ENCODE measurements around the gene ATP4A. TPM values are rescaled to one million over a fixed set of nuclear protein-coding genes. Genes with fewer than 3 reads are reported as not detected.

The ATP4A gene
- total RNA-seq, 2 donors from 2014 or later = 8.2 TPM; not detected in 1

DNA sequence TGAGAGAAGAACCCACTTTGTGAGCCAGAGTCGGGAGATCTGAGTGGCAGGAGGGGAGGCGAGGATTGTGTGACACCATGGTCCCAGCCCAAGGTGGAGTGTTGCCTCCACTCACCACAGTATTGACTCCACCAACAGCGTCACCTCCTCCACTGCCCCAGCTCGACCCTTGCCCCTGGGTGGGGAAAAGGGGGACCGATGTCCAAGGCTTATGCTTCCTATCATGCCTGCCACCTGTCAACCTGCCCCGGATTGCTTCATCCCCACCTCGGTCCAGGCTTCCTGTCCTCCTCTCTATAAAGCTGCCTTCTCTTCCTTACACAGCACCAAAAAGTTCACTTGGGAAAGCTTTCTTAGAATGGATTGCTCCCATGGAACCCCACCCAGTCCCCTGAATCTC is 57.4 kb downstream of the ATP4A start:
- no peak for ATAC-seq

DNA sequence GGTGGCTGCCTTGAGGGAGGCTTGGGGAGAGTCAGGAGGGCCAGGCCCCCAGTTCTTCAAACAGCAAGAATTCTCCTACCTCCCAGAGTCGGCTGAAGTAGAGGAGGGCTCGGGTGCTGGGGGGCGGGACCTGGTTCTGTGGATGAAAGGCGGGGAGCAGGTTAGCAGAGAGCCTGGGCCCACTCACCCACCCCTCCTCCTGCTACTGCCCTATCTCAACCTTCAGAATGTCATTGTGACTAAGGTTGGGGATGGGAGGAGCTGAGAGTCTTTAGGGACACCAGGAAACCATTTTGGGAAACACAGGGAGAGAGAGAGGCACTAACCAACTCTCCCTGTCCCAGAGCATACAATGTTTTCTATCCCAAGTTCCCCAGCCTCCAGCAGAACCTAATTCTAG is 60.7 kb downstream of the ATP4A start:
- Histone ChIP-seq H3K36me3 (replicated peaks in 1 of 2; ENCODE audit: insufficient read depth in 1 of 2, low read depth in 2 of 2) (peaks cover 4 to 11% of the 10 kb centered on the region in 2 donors), H3K4me1 (no peaks in the 10 kb centered on the region), H3K27me3 (no peaks in the 10 kb centered on the region), H3K27ac (no peak overlapping the region), H3K4me3 (no peak overlapping the region), H3K9me3 (no peaks in the 10 kb centered on the region)
- WGBS, 2 donors = 85 to 89% methylated on average over 4 of the region's 4 CpGs
- ATAC-seq (no peak), DNase-seq (no peak)
- intact Hi-C loops (cut with DNase I) = no loop called here
- TF ChIP-seq POLR2A (IDR thresholded peaks at IDR 0.05) = no peak
- TF ChIP-seq, protein P1, sequence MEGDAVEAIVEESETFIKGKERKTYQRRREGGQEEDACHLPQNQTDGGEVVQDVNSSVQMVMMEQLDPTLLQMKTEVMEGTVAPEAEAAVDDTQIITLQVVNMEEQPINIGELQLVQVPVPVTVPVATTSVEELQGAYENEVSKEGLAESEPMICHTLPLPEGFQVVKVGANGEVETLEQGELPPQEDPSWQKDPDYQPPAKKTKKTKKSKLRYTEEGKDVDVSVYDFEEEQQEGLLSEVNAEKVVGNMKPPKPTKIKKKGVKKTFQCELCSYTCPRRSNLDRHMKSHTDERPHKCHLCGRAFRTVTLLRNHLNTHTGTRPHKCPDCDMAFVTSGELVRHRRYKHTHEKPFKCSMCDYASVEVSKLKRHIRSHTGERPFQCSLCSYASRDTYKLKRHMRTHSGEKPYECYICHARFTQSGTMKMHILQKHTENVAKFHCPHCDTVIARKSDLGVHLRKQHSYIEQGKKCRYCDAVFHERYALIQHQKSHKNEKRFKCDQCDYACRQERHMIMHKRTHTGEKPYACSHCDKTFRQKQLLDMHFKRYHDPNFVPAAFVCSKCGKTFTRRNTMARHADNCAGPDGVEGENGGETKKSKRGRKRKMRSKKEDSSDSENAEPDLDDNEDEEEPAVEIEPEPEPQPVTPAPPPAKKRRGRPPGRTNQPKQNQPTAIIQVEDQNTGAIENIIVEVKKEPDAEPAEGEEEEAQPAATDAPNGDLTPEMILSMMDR (IDR thresholded peaks at IDR 0.05) = no peak

More for the DNA sequence above, 57.4 kb downstream of the ATP4A start:
- peaks cover 19% of the 10 kb centered on the region for H3K4me1 ChIP-seq
- no peak overlapping the region for H3K27ac ChIP-seq
- TF ChIP-seq, protein P1 (IDR thresholded peaks at IDR 0.05) = no peak
- no peak for TF ChIP-seq POLR2A (IDR thresholded peaks at IDR 0.05)
- no peaks in the 10 kb centered on the region for H3K27me3 ChIP-seq
- intact Hi-C loops (cut with DNase I) = no loop called here
- 80 to 87% methylated on average over 7 of the region's 7 CpGs for WGBS, 2 donors
- H3K36me3 ChIP-seq (replicated peaks in 1 of 2; ENCODE audit: insufficient read depth in 1 of 2, low read depth in 2 of 2) = peaks cover 0 to 3% of the 10 kb centered on the region in 2 donors
- no peak overlapping the region for H3K4me3 ChIP-seq
- H3K9me3 ChIP-seq = no peaks in the 10 kb centered on the region
- DNase-seq = no peak

DNA sequence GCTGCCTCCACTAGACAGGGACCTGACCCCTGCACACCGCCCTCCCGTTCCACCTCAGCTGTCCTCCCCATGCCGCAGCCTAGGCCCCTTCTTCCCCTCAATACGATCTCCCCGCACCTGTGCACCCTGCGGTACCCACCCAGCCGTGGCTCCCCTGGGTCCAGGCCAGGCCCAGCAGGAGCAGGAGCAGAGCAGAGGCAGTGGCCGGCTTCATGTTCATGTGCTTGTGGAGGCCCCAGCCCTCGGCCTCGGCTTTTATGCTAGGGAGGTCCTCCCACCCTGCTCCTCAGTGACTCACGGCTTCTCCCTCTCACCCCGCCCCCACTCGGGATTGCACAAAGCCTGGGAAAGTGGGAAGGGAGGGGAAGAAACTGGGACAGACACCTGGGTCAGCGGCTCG is 61.8 kb downstream of the ATP4A start:
- DNase-seq (no peak), ATAC-seq (no peak)
- intact Hi-C loops (cut with DNase I) = no loop called here
- Histone ChIP-seq H3K4me1 (no peaks in the 10 kb centered on the region), H3K4me3 (no peak overlapping the region), H3K36me3 (replicated peaks in 1 of 2; ENCODE audit: insufficient read depth in 1 of 2, low read depth in 2 of 2) (peaks cover 4 to 11% of the 10 kb centered on the region in 2 donors), H3K27me3 (no peaks in the 10 kb centered on the region), H3K27ac (no peak overlapping the region), H3K9me3 (no peaks in the 10 kb centered on the region)
- WGBS, 2 donors = 79 to 95% methylated on average over 14 to 15 of the region's 15 CpGs
- TF ChIP-seq, protein P1 (IDR thresholded peaks at IDR 0.05) = no peak
- TF ChIP-seq POLR2A (IDR thresholded peaks at IDR 0.05) = no peak

DNA sequence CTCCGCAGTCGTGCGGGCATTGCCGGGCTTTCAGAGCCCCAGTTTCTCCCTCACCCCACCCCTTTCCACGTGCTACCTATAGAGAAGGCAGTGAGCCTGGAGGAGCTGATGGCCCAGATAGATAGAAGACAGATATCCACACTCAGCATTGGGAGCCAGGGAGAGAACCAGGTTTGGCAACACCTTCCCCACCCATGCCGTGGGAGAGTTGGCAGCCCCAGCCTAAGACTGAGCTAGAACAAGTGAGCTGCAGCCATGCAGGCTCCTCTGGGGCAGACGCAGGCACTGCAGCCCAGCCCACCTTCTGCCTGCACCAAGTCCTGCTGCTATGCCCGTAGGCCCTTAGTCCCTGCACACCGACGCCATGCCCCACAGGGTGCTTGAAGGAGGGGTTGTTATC is 62.8 kb downstream of the ATP4A start:
- TF ChIP-seq, protein P1 (IDR thresholded peaks at IDR 0.05) = no peak
- no peak for TF ChIP-seq POLR2A (IDR thresholded peaks at IDR 0.05)
- Histone ChIP-seq H3K36me3 (replicated peaks in 1 of 2; ENCODE audit: insufficient read depth in 1 of 2, low read depth in 2 of 2) (peaks cover 4 to 11% of the 10 kb centered on the region in 2 donors), H3K27ac (no peak overlapping the region), H3K9me3 (no peaks in the 10 kb centered on the region), H3K4me3 (no peak overlapping the region), H3K4me1 (peaks cover under 1% of the 10 kb centered on the region), H3K27me3 (no peaks in the 10 kb centered on the region)
- DNase-seq = no peak
- intact Hi-C loops (cut with DNase I) = no loop called here
- 90% methylated on average over 7 to 10 of the region's 10 CpGs for WGBS, 2 donors
- no peak for ATAC-seq

Other genes with a start within 250 kb of the ATP4A start
- gene CD22, start 234.5 kb downstream of the ATP4A start, total RNA-seq = 1 to 10 TPM in 1 of 2 donors, under 1 TPM in 1; 0.52 to 3.0 TPM
- gene FFAR1, start 215.8 kb downstream of the ATP4A start, total RNA-seq = 1 to 10 TPM; 1.6 to 2.3 TPM
- gene FFAR3, start 205.2 kb downstream of the ATP4A start, total RNA-seq = not detected
- gene GPR42, start 192.6 kb downstream of the ATP4A start, total RNA-seq = not detected
- gene FFAR2, start 115.4 kb downstream of the ATP4A start, total RNA-seq = not detected
- not detected for gene KRTDAP, start 73.2 kb downstream of the ATP4A start, total RNA-seq
- 100 to 1,000 TPM; 146 TPM for gene DMKN, start 50.0 kb downstream of the ATP4A start, total RNA-seq
- gene SBSN, start 35.3 kb downstream of the ATP4A start, total RNA-seq = not detected
- gene GAPDHS, start 30.2 kb downstream of the ATP4A start, total RNA-seq = not detected
- 10 to 100 TPM; 59.4 to 67.9 TPM for gene TMEM147, start 18.0 kb downstream of the ATP4A start, total RNA-seq
- gene PMIS2, start 22.5 kb upstream of the ATP4A start, total RNA-seq = not detected
- gene HAUS5, start 49.1 kb upstream of the ATP4A start, total RNA-seq = 10 to 100 TPM in 1 of 2 donors, 1 to 10 TPM in 1; 9.6 to 14.5 TPM
- 10 to 100 TPM; 26.7 to 65.3 TPM for gene RBM42, start 65.4 kb upstream of the ATP4A start, total RNA-seq
- gene ETV2, start 78.1 kb upstream of the ATP4A start, total RNA-seq = not detected
- gene COX6B1, start 84.7 kb upstream of the ATP4A start, total RNA-seq = 100 to 1,000 TPM; 134 to 151 TPM
- gene UPK1A, start 102.9 kb upstream of the ATP4A start, total RNA-seq = not detected
- gene ZBTB32, start 140.9 kb upstream of the ATP4A start, total RNA-seq = not detected
- gene KMT2B, start 154.3 kb upstream of the ATP4A start, total RNA-seq = 10 to 100 TPM; 18.7 to 31.6 TPM
- 10 to 100 TPM in 1 of 2 donors, 1 to 10 TPM in 1; 6.0 to 11.2 TPM for gene IGFLR1, start 178.8 kb upstream of the ATP4A start, total RNA-seq
- gene U2AF1L4, start 181.8 kb upstream of the ATP4A start, total RNA-seq = 10 to 100 TPM; 26.2 to 83.4 TPM
- gene PSENEN, start 182.0 kb upstream of the ATP4A start, total RNA-seq = 10 to 100 TPM; 10.6 to 21.1 TPM
- gene LIN37, start 184.9 kb upstream of the ATP4A start, total RNA-seq = 1 to 10 TPM; 6.7 to 7.6 TPM
- gene HSPB6, start 193.4 kb upstream of the ATP4A start, total RNA-seq = 100 to 1,000 TPM in 1 of 2 donors, 10 to 100 TPM in 1; 35.0 to 117 TPM
- 10 to 100 TPM in 1 of 2 donors, 1 to 10 TPM in 1; 7.3 to 14.2 TPM for gene PROSER3, start 194.5 kb upstream of the ATP4A start, total RNA-seq
- gene ARHGAP33, start 211.9 kb upstream of the ATP4A start, total RNA-seq = 10 to 100 TPM in 1 of 2 donors, 1 to 10 TPM in 1; 8.6 to 71.5 TPM
- gene PRODH2, start 249.2 kb upstream of the ATP4A start, total RNA-seq = 1 to 10 TPM in 1 of 2 donors, under 1 TPM in 1; 0.99 to 3.9 TPM